GM19324 (cell line): Measurements from ENCODE around the gene MYO5A.
"Not testable (repeated sequence)": the region's sequence is repeated elsewhere in the genome, so short reads cannot be mapped to it uniquely, and the experiment has no call there.

Experiments used
- ATAC-seq: cut with Tn5 transposase; IDR thresholded peaks from one replicate; pipeline ENCODE4 v1.9.1; 2021; ENCODE audit warnings: mild to moderate bottlenecking, moderate library complexity; ENCODE audit not compliant: unreplicated experiment, low FRiP score

The MYO5A gene

GRCh38 chr15:52546031-52546751, 17.5 kb upstream of the MYO5A start:
- ATAC-seq, result no peak

GRCh38 chr15:52540374-52541012, 11.8 kb upstream of the MYO5A start:
- ATAC-seq, result no peak

DNA sequence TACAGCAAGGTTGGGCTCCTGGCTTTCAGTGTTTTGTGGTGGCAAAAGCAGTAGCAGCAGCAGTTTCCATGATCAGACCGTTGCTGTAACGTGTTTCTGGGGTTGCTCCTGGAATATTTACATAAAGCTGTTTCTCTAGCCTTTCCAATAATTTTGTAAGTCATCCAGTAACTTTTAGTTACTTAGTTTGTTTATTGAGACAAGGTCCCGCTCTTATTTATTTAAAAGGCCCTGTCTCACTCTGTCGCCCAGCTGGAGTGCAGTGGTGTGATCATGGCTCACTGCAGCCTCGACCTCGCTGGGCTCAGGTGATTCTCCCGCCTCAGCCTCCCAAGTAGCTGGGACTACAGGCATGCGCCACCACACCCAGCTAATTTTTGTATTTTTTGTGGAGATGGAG, 8.8 kb upstream of the MYO5A start:
- ATAC-seq, result no peak

DNA sequence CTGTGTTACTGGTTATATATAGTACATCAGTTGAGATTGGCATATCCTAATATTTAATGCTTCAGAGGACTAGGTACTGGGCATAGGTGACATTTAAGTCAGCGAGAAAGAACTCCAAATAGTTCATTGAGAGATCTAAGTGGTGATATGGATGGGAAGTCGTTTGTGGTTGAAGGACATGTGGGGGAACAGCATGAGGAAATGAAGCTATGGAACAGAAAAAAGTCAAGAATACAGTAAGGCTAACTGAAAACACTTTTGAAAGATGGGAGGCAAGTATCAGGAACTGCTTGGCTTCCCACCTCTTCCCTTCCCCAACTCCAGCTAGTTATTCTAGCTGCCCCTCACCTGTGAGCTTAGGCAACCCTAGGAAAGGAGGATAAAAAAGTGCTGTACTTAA, 3.7 kb upstream of the MYO5A start:
- ATAC-seq, result no peak

- no peak for ATAC-seq
These were observed 1.3 kb upstream of the MYO5A start for GRCh38 chr15:52529940-52530339.

DNA sequence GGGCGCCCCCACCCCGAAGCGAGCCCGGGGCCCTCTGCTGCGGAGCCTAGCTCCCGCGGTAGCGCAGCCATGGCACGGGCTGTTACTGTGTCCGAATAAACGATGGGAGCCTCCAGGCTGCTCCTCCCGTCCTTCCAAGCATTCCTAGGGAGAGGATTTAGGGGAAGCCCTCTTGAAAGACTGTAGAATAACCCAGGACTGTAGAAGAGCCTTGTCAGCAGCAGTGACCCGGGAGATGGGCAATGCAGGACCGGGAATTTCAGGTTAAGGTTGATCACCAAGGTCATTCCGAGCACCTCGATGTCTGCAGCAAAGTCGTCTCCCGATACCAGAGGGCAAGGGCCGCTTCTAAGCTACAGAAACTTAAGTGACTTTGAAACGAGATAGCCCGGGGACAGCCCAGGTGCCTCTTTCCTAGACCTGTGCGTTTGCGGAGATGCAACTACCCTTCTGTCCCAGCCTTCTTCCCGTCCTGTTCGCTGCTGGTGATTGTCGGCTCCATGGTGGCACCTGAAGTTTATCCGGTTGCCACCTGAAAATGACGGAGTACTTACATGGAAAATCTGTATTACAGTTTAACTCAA, 753 bp upstream of the MYO5A start:
- ATAC-seq, result no peak

DNA sequence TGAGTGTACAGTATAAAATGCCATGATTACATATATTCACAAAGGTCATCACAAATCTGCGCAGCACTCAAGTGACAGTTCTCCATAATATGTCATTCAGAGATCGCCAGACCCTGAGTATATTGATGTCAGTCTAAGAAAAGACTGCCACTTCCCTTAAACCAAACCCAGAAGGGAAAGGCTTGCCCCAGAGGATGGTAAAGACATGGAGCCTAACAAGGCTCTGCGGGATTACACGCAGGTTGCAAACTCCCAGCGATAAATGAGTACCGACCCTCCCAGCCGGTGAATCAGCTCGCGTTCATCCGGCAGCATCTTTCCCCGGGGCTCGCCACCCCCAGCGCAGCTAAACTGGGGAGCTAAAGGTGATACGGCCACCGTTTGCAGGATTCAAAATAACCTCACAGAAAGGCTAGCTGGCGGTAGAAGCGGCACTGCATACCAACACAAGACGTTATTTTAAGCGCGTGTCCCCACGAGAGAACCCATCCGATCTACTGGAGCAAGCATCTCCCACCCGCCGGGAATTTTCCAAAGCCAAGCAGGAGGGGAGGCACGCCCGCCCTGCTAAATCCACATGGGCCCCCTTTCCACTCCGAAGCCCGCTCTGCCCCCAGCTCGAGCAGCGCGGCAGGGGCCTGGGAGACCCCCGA, 643 bp downstream of the MYO5A start:
- no peak for ATAC-seq

GRCh38 chr15:52527196-52527910, 1.3 kb downstream of the MYO5A start:
- no peak for ATAC-seq

- ATAC-seq, result no peak
These were observed 4.2 kb downstream of the MYO5A start for GRCh38 chr15:52524223-52525136.

DNA sequence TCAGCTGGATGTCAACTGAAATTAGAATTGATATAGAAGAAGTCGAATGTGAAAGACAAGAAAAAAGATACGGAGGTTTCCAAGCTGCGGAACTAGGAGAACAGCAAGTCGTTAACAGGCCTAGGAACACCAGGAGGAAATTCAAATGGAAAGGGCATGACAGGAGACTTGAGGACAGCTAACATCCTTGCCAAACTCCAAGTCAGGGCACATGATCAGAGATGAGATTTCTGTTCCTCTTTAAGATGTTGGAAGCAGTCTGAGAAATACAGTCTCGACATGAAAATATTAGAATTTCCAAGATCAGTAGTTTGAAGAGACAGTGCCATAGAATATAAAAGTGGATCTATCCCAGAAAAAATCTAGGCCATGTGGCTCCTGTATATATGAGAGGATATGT, 5.0 kb downstream of the MYO5A start:
- ATAC-seq, result no peak

DNA sequence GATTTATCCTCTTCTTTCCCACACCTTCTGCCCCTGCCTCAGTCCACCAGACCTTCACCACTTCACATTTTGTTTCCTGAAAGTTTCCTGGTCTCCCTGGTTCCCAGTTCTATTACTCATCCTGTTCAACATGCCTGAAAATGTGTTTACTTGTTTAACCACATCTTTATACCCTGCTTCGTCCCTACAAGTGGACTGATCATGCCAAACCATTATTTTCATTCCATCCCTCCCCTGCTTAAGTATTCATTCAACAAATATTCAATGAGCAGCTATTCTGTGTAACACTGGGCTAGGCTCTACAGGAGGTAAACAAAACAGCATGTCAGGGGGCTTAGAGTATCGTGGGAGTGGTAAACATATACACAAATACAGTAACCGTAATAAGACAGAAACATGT, 5.5 kb downstream of the MYO5A start:
- no peak for ATAC-seq

DNA sequence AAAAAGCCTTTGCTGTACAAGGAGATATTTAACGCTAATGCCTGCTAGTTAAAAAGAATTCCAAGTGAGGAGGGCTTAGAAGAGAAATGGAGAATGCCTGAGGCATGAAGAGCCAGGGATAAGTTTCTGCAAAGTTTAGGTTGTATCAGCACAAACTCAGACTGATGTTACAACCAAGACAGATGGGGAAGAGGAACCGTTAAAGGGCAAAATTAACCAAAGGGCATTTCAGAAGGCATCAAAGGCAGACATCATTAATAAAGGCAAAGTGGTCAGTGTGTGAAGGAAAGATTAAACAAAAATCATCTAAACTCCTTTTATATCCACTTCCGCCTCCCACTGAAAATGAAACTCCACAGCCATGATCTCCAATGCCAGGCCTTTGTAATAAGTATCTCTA, 7.0 kb downstream of the MYO5A start:
- ATAC-seq, result no peak

- ATAC-seq, result no peak
These were observed 8.3 kb downstream of the MYO5A start for GRCh38 chr15:52520421-52520820.

- ATAC-seq, result no peak
These were observed 10.0 kb downstream of the MYO5A start for GRCh38 chr15:52518487-52519371.

- ATAC-seq, result no peak
These were observed 11.7 kb downstream of the MYO5A start for GRCh38 chr15:52517014-52517413.

DNA sequence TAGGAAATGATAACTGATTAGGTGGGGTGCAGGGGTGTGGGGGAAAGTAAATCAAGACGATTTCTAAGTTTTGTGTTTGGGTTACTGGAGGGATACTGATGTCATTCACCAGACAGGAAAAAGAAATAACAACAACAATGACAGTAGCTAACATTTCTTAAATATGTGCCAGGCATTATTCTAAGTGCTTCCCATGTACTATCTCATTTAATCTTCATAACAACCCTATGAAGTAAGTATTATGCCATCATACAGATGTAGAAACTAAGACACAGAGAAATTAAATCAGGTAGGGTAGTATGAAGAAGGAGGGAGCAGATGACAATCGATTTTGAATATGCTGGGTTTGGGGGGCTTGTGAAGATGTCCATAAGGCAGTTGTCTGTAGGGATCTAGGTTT, 13.3 kb downstream of the MYO5A start:
- no peak for ATAC-seq

DNA sequence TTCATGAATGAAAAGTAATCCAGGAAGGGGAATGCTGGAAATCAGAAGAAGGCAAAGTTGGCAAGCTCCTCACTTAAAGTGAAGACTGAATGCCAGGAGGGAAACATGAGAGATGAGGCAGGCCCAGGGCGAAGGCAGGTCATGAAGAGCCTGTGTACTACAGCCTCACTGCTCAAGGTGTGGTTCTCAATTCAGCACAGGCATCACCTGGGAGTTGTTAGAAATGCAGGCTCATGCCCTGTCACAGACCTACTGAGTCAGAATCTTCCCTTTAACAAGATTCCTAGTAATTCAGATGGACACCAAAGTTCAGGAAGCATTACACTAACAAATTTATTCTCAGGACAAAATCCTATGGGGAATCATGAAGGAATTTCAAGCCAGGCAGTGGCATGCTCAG, 14.2 kb downstream of the MYO5A start:
- ATAC-seq, result no peak

- not testable (repeated sequence) for ATAC-seq
These were observed 15.8 kb downstream of the MYO5A start for GRCh38 chr15:52512869-52513268.

GRCh38 chr15:52511084-52511483, 17.6 kb downstream of the MYO5A start:
- no peak for ATAC-seq
